Measurements from ENCODE around the gene MEAF6. TPM values are rescaled to one million over a fixed set of nuclear protein-coding genes. Genes with fewer than 3 reads are reported as not detected.

MEAF6 gene
- total RNA-seq, 1 donor from 2014 or later, result 83.1 TPM

DNA sequence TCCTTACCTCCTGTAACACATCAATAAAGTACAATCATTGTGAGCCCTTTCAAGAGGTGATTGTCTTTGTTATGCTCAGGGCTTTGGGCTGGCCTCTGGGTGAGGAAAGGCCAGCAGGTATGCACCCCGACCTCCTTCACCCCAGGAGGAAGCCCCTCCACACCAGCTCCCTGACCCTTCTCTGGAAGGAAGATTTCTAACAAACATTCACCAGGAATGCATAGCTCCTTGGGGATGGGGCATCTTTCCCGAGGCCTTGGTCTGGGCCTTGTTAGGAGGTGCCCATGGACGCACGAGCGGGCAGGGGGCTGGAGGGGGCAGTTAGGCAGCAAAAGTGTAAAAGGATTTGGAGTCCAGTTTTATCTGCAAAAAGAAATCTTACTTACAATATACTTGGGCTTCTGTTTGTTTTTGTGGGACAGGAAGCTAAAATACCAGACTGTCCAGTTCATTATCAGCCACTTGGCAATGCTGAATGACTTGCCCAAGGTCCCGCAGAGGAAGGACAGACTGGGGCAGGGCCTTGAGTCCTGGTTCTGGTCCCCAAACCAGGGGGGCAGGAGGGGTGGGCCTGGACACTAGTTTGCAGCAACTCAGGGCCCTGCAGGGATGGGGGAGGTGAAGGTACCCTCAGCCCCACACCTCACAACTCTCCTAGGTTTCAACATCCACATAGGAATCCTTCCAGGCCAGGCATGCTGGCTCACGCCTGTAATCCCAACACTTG, 30.1 kb downstream of the MEAF6 start:
- no peaks in the 10 kb centered on the region for H3K9me3 Mint-ChIP-seq (ENCODE audit: low read depth)
- H3K36me3 Mint-ChIP-seq (ENCODE audit: insufficient read depth), result peaks cover 4% of the 10 kb centered on the region
- no peak overlapping the region for H3K4me3 Mint-ChIP-seq (ENCODE audit: low read depth)
- peak overlapping the region; percentile 62 for H3K27ac Mint-ChIP-seq
- no peak for DNase-seq (ENCODE audit: low spot score, unreplicated experiment)
- no peaks in the 10 kb centered on the region for H3K4me1 Mint-ChIP-seq (ENCODE audit: low read depth)
- no peaks in the 10 kb centered on the region for H3K27me3 Mint-ChIP-seq
- TF ChIP-seq CTCF (IDR thresholded peaks at IDR 0.05; ENCODE audit: unreplicated experiment), result no peak

DNA sequence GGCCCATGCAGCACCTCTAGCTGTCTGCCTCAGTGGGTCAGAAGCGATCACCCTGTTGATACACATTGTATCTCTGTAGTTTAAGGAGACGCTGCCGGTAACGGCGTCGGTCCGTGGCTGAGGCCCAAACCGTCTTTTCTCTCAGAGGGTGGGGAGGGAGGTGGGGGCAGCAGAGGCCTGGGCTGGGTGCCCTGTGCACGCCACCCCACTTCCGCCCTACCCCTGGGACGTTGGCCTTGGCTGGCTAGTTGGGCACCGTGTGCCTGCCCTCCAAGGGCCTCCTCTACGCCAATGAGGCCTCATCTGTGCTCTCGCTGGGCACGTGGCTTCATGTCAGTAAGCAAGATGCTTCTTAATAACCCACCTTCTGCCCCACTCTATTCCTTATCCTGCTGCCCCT, 30.8 kb downstream of the MEAF6 start:
- Mint-ChIP-seq H3K4me1 (ENCODE audit: low read depth) (no peaks in the 10 kb centered on the region), H3K27me3 (no peaks in the 10 kb centered on the region), H3K27ac (no peak overlapping the region), H3K36me3 (ENCODE audit: insufficient read depth) (peaks cover 4% of the 10 kb centered on the region), H3K9me3 (ENCODE audit: low read depth) (no peaks in the 10 kb centered on the region), H3K4me3 (ENCODE audit: low read depth) (no peak overlapping the region)
- no peak for TF ChIP-seq CTCF (IDR thresholded peaks at IDR 0.05; ENCODE audit: unreplicated experiment)
- DNase-seq (ENCODE audit: low spot score, unreplicated experiment), result no peak

DNA sequence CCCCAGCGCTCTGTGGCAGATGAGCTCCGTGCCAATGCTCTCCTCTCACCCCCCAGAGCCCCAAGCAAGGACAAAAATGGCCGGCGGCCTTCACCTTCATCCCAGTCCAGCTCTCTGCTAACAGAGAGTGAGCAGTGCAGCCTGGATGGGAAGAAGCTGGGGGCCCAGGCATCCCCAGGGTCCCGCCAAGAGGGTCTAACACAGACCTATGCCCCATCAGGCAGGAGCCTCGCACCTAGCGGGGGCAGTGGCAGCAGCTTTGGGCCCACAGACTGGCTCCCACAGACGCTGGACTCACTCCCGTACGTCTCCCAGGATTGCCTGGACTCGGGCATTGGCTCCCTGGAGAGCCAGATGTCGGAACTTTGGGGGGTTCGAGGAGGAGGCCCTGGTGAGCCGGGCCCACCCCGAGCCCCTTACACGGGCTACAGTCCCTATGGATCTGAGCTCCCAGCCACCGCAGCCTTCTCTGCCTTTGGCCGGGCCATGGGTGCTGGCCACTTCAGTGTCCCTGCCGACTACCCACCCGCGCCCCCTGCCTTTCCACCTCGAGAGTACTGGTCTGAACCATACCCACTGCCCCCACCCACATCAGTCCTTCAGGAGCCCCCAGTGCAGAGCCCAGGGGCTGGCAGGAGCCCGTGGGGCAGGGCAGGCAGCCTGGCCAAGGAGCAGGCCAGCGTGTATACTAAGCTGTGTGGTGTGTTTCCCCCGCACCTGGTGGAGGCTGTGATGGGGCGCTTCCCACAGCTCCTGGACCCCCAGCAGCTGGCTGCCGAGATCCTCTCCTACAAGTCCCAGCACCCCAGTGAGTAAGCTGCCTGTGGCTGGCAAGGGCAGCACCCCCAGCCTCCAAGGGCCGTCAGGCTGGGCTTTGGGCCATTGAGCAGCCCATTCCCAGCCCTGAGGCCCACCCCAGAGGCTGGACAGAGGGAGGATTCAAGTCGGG, 31.5 kb downstream of the MEAF6 start:
- Mint-ChIP-seq H3K27me3 (no peaks in the 10 kb centered on the region), H3K4me3 (ENCODE audit: low read depth) (no peak overlapping the region), H3K4me1 (ENCODE audit: low read depth) (no peaks in the 10 kb centered on the region), H3K27ac (no peak overlapping the region), H3K9me3 (ENCODE audit: low read depth) (no peaks in the 10 kb centered on the region), H3K36me3 (ENCODE audit: insufficient read depth) (peaks cover 4% of the 10 kb centered on the region)
- no peak for DNase-seq (ENCODE audit: low spot score, unreplicated experiment)
- no peak for TF ChIP-seq CTCF (IDR thresholded peaks at IDR 0.05; ENCODE audit: unreplicated experiment)

GRCh38 chr1:37482004-37482785, 32.4 kb downstream of the MEAF6 start:
- H3K4me1 Mint-ChIP-seq (ENCODE audit: low read depth), result no peaks in the 10 kb centered on the region
- DNase-seq (ENCODE audit: low spot score, unreplicated experiment), result no peak
- H3K9me3 Mint-ChIP-seq (ENCODE audit: low read depth), result no peaks in the 10 kb centered on the region
- no peaks in the 10 kb centered on the region for H3K27me3 Mint-ChIP-seq
- H3K4me3 Mint-ChIP-seq (ENCODE audit: low read depth), result no peak overlapping the region
- H3K36me3 Mint-ChIP-seq (ENCODE audit: insufficient read depth), result peaks cover 6% of the 10 kb centered on the region
- TF ChIP-seq CTCF (IDR thresholded peaks at IDR 0.05; ENCODE audit: unreplicated experiment), result no peak
- H3K27ac Mint-ChIP-seq, result peak overlapping the region; percentile 56
